Activated B cell treated with CpG ODN at 0.5 μM for 24 hours (primary cell): ENCODE measurements around the gene ERP29. TPM values are rescaled to one million over a fixed set of nuclear protein-coding genes. Genes with fewer than 3 reads are reported as not detected.

Experiments
- ATAC-seq: fragments of 200-7000 bp; cut with Tn5 transposase; one replicate; pipeline ENCODE4 v1.10.0; 2021; ENCODE audit warnings: low read depth, mild to moderate bottlenecking, moderate library complexity
- CTCF ChIA-PET: fragments of 350-600 bp; sonication (Branson Sonifier 250); formaldehyde crosslinking; loops from one replicate; lab custom pipeline; 2021; ENCODE audit warnings: antibody characterized with exemption; lab: Charles Lee
- POLR2A ChIA-PET: fragments of 350-600 bp; sonication (Branson Sonifier 250); formaldehyde crosslinking; loops from one replicate; lab custom pipeline; 2021; ENCODE audit warnings: antibody characterized with exemption; lab: Charles Lee
- DNase-seq: peaks from one replicate; pipeline ENCODE4 v3.0.0; 2022
- H3K27ac Mint-ChIP-seq: one replicate; pipeline ENCODE4 v1.8.0; 2020; ENCODE audit warnings: mixed read lengths
- H3K27me3 Mint-ChIP-seq: one replicate; pipeline ENCODE4 v1.8.0; 2021; ENCODE audit warnings: mixed read lengths
- H3K36me3 Mint-ChIP-seq: one replicate; pipeline ENCODE4 v1.8.0; 2021; ENCODE audit warnings: low read depth, mixed read lengths
- H3K4me1 Mint-ChIP-seq: one replicate; pipeline ENCODE4 v1.8.0; 2021; ENCODE audit warnings: mixed read lengths
- H3K4me3 Mint-ChIP-seq: one replicate; pipeline ENCODE4 v1.8.0; 2020; ENCODE audit warnings: mild to moderate bottlenecking, mixed read lengths
- H3K9me3 Mint-ChIP-seq: one replicate; pipeline ENCODE4 v1.8.0; 2020; ENCODE audit warnings: mixed read lengths
- CTCF ChIP-seq: fragments of 200-600 bp; IDR thresholded peaks from one replicate; pipeline ENCODE4 v1.8.0; 2022; ENCODE audit warnings: antibody characterized with exemption, mild to moderate bottlenecking
- intact Hi-C: fragments of 100-400 bp; cut with micrococcal nuclease; formaldehyde crosslinking; loops from one replicate; pipeline ENCODE4 v1.15.1; 2024
- total RNA-seq: library from RNA; stranded (reverse); gene quantifications from 2 replicates; pipeline ENCODE4 v1.2.3, GENCODE V29; 2022

ERP29 gene
- total RNA-seq, 1 donor from 2014 or later = 133 TPM

GRCh38 chr12:112017041-112017440 lies 3.8 kb downstream of the ERP29 start:
- POLR2A ChIA-PET = interaction anchor here (0.7 kb wide), 2 partner anchors 109 to 333 kb away, joined by 5 read pairs; no protein-coding TSS in a partner anchor

GRCh38 chr12:112018571-112019237 lies 5.5 kb downstream of the ERP29 start:
- CTCF ChIA-PET = no interaction called here
- no peak for ATAC-seq

More at GRCh38 chr12:112017041-112017440, 3.8 kb downstream of the ERP29 start:
- no peak for TF ChIP-seq CTCF
- no peak overlapping the region for H3K4me3 Mint-ChIP-seq
- intact Hi-C loops = no loop called here
- DNase-seq (no peak), ATAC-seq (no peak)
- H3K4me1 Mint-ChIP-seq = peaks cover 71% of the 10 kb centered on the region
- H3K27ac Mint-ChIP-seq = peak overlapping the region; percentile 63
- peaks cover 80% of the 10 kb centered on the region for H3K36me3 Mint-ChIP-seq
- H3K27me3 Mint-ChIP-seq = no peaks in the 10 kb centered on the region
- H3K9me3 Mint-ChIP-seq = no peaks in the 10 kb centered on the region
- CTCF ChIA-PET = no interaction called here

DNA sequence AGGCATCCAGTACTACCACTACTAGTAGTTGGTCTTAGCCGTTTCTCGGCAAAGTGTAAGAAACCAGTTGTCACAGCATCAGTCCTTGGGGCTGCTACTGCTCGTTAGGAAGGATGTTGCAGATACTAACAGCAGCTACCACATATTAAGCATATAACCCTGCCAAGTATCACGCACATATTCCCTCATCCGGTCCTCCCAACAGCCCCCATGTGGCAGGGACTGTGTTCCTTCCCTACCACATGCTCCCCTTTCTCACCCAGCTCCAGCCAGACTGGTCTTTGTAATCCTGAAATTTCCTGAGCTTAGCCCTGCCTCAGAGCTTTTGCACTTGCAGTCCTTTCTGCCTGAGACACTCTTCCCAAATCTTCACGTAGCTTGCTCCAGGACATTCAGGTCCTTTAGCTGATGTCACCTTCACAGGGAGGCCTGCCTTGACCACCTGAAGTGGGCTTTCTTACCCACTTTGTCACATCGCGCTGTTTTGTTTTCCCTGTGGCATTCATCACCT lies 7.8 kb downstream of the ERP29 start:
- CTCF ChIA-PET = interaction anchor here (0.8 kb wide), 1 partner anchor 77 kb away, joined by 3 read pairs; no protein-coding TSS in a partner anchor
- H3K9me3 Mint-ChIP-seq = no peaks in the 10 kb centered on the region
- H3K4me1 Mint-ChIP-seq = peaks cover 54% of the 10 kb centered on the region
- no peak for ATAC-seq
- DNase-seq = no peak
- peaks cover 87% of the 10 kb centered on the region for H3K36me3 Mint-ChIP-seq
- intact Hi-C loops = no loop called here
- H3K27ac Mint-ChIP-seq = no peak overlapping the region
- no peak overlapping the region for H3K4me3 Mint-ChIP-seq
- TF ChIP-seq CTCF = no peak
- POLR2A ChIA-PET = interaction anchor here (0.6 to 1.7 kb wide), 5 partner anchors 9 to 622 kb away, joined by 3 to 5 read pairs (median 4); no protein-coding TSS in a partner anchor
- no peaks in the 10 kb centered on the region for H3K27me3 Mint-ChIP-seq

More at GRCh38 chr12:112018571-112019237, 5.5 kb downstream of the ERP29 start:
- H3K4me1 Mint-ChIP-seq = peaks cover 65% of the 10 kb centered on the region
- POLR2A ChIA-PET = interaction anchor here (0.6 to 0.7 kb wide), 2 partner anchors 16 to 339 kb away, joined by 3 to 4 read pairs; no protein-coding TSS in a partner anchor
- H3K9me3 Mint-ChIP-seq = no peaks in the 10 kb centered on the region
- no peaks in the 10 kb centered on the region for H3K27me3 Mint-ChIP-seq
- TF ChIP-seq CTCF = no peak
- no peak for DNase-seq
- H3K4me3 Mint-ChIP-seq = no peak overlapping the region
- peak overlapping the region; percentile 36 for H3K27ac Mint-ChIP-seq
- peaks cover 88% of the 10 kb centered on the region for H3K36me3 Mint-ChIP-seq
- intact Hi-C loops = no loop called here

- Mint-ChIP-seq H3K4me1 (peaks cover 46% of the 10 kb centered on the region), H3K4me3 (no peak overlapping the region), H3K27me3 (no peaks in the 10 kb centered on the region), H3K9me3 (no peaks in the 10 kb centered on the region), H3K36me3 (peaks cover 77% of the 10 kb centered on the region), H3K27ac (no peak overlapping the region)
- ChIA-PET POLR2A (interaction anchor here (0.8 to 1.1 kb wide), 2 partner anchors 8 to 10 kb away, joined by 3 read pairs; partner anchors contain the start of gene TMEM116), CTCF (interaction anchor here (1.8 kb wide), 1 partner anchor 8 kb away, joined by 3 read pairs; no protein-coding TSS in a partner anchor)
- intact Hi-C loops = no loop called here
- TF ChIP-seq CTCF = no peak
- ATAC-seq (no peak), DNase-seq (no peak)
These were observed 9.2 kb downstream of the ERP29 start for GRCh38 chr12:112022241-112023016.
